ENCODE measurements around the gene SGSH. TPM values are rescaled to one million over a fixed set of nuclear protein-coding genes. Genes with fewer than 3 reads are reported as not detected.

Gene SGSH
- total RNA-seq, 2 experiments from 2014 or later: 14.3 to 38.4 TPM

GRCh38 chr17:80262775-80263244 is 42.7 kb upstream of the SGSH start:
- H3K27ac ChIP-seq (ENCODE audit: low read depth, low read length, poor library complexity, severe bottlenecking): peak overlapping the region; percentile 81
- TF ChIP-seq CTCF (conservative IDR thresholded peaks at IDR 0.05; ENCODE audit: low read length) (no peak), EZH2phosphoT487 (IDR thresholded peaks at IDR 0.05; ENCODE audit: borderline replicate concordance, low read depth, low read length) (no peak)
- peak overlapping the region; percentile 65 for H3K4me2 ChIP-seq (ENCODE audit: low read length)

DNA sequence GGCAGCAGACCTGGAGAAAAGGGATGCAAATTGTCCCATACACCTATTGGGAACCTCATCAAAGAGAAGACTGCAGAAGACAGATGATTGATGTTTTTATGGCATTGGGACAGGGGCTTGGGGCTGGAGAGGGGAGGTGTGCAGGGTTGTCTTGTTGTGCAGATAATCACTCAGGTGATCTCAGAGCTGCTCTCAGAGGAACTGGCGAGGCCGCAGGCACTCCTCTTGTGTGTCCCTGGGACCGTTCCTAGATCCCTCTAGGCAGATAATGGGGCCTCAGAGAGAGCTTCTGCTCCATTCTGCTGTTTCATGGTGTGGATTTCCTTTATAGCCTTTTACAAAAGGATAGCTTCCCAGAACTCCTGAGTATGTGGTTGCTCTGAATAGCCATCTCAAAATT is 42.2 kb upstream of the SGSH start:
- TF ChIP-seq EZH2phosphoT487 (IDR thresholded peaks at IDR 0.05; ENCODE audit: borderline replicate concordance, low read depth, low read length) (no peak), CTCF (conservative IDR thresholded peaks at IDR 0.05; ENCODE audit: low read length) (no peak)
- ChIA-PET CTCF (ENCODE audit: unreplicated experiment) (no interaction called here), POLR2A (interaction anchor here (1.5 kb wide), 1 partner anchor 117 kb away, joined by 3 read pairs; no protein-coding TSS in a partner anchor)
- H3K9me3 ChIP-seq (ENCODE audit: low read length): no peaks in the 10 kb centered on the region
- H4K20me1 ChIP-seq (ENCODE audit: insufficient read depth, low read length): no peaks in the 10 kb centered on the region
- DNase-seq (ENCODE audit: low spot score): peak; percentile 24
- H3K4me3 ChIP-seq (ENCODE audit: low read depth, low read length, poor library complexity, severe bottlenecking): peak overlapping the region; percentile 79
- intact Hi-C loops (cut with micrococcal nuclease; ENCODE audit: unreplicated experiment): loop anchor here (2.0 to 5.0 kb wide), 2 partner anchors 115 to 465 kb away; partner anchors contain the start of genes CBX8 and EIF4A3
- peaks cover 61% of the 10 kb centered on the region for H3K4me1 ChIP-seq (ENCODE audit: insufficient read depth, low read length, poor library complexity, severe bottlenecking)
- no peaks in the 10 kb centered on the region for H3K79me2 ChIP-seq (ENCODE audit: insufficient read depth, low read depth, low read length)
- H2AFZ ChIP-seq (ENCODE audit: low read length): no peak overlapping the region
- no TSS peak for BruUV-seq (replicated peaks)
- no peaks in the 10 kb centered on the region for H3K9me2 ChIP-seq (ENCODE audit: insufficient read depth, low read length)
- H3K4me2 ChIP-seq (ENCODE audit: low read length): peak overlapping the region; percentile 65
- H3K27ac ChIP-seq (ENCODE audit: low read depth, low read length, poor library complexity, severe bottlenecking): peak overlapping the region; percentile 81
- no peaks in the 10 kb centered on the region for H3K36me3 ChIP-seq (ENCODE audit: insufficient read depth, low read length)

More at GRCh38 chr17:80262775-80263244, 42.7 kb upstream of the SGSH start:
- Histone ChIP-seq H3K9me2 (ENCODE audit: insufficient read depth, low read length) (no peaks in the 10 kb centered on the region), H2AFZ (ENCODE audit: low read length) (no peak overlapping the region), H3K79me2 (ENCODE audit: insufficient read depth, low read depth, low read length) (no peaks in the 10 kb centered on the region), H3K4me1 (ENCODE audit: insufficient read depth, low read length, poor library complexity, severe bottlenecking) (peaks cover 57% of the 10 kb centered on the region), H3K9me3 (ENCODE audit: low read length) (no peaks in the 10 kb centered on the region), H3K36me3 (ENCODE audit: insufficient read depth, low read length) (no peaks in the 10 kb centered on the region), H3K4me3 (ENCODE audit: low read depth, low read length, poor library complexity, severe bottlenecking) (peak overlapping the region; percentile 53), H4K20me1 (ENCODE audit: insufficient read depth, low read length) (no peaks in the 10 kb centered on the region)
- DNase-seq (ENCODE audit: low spot score): no peak
- POLR2A ChIA-PET: no interaction called here
- intact Hi-C loops (cut with micrococcal nuclease; ENCODE audit: unreplicated experiment): loop anchor here (2.0 to 5.0 kb wide), 2 partner anchors 116 to 466 kb away; partner anchors contain the start of genes CBX8 and EIF4A3
- no TSS peak for BruUV-seq (replicated peaks)
- CTCF ChIA-PET (ENCODE audit: unreplicated experiment): no interaction called here

- Histone ChIP-seq H3K36me3 (ENCODE audit: insufficient read depth, low read length) (no peaks in the 10 kb centered on the region), H3K27ac (ENCODE audit: low read depth, low read length, poor library complexity, severe bottlenecking) (peak overlapping the region; percentile 81), H3K9me3 (ENCODE audit: low read length) (no peaks in the 10 kb centered on the region), H3K4me1 (ENCODE audit: insufficient read depth, low read length, poor library complexity, severe bottlenecking) (peaks cover 61% of the 10 kb centered on the region), H3K4me3 (ENCODE audit: low read depth, low read length, poor library complexity, severe bottlenecking) (peak overlapping the region; percentile 79), H3K9me2 (ENCODE audit: insufficient read depth, low read length) (no peaks in the 10 kb centered on the region), H4K20me1 (ENCODE audit: insufficient read depth, low read length) (no peaks in the 10 kb centered on the region), H3K4me2 (ENCODE audit: low read length) (peak overlapping the region; percentile 65), H3K79me2 (ENCODE audit: insufficient read depth, low read depth, low read length) (no peaks in the 10 kb centered on the region), H2AFZ (ENCODE audit: low read length) (peak overlapping the region; percentile 75; the same call in 1 of the 2 replicates)
- intact Hi-C loops (cut with micrococcal nuclease; ENCODE audit: unreplicated experiment): loop anchor here (2.0 to 5.0 kb wide), 2 partner anchors 115 to 465 kb away; partner anchors contain the start of genes CBX8 and EIF4A3
- BruUV-seq (replicated peaks): no TSS peak
- CTCF ChIA-PET (ENCODE audit: unreplicated experiment): no interaction called here
- no peak for DNase-seq (ENCODE audit: low spot score)
- no peak for TF ChIP-seq EZH2phosphoT487 (IDR thresholded peaks at IDR 0.05; ENCODE audit: borderline replicate concordance, low read depth, low read length)
- TF ChIP-seq CTCF (conservative IDR thresholded peaks at IDR 0.05; ENCODE audit: low read length): no peak
- POLR2A ChIA-PET: interaction anchor here (1.5 kb wide), 1 partner anchor 116 kb away, joined by 3 read pairs; no protein-coding TSS in a partner anchor
Measured at GRCh38 chr17:80261895-80262279, 41.8 kb upstream of the SGSH start.
